Mammary epithelial cell (primary cell): ENCODE results near the gene DNAH14.

Source experiments
- CTCF ChIP-seq, 2 donors: IDR thresholded peaks in 1 of 2; conservative IDR thresholded peaks in 1 of 2; 2 replicates each; pipeline ENCODE4 v1.5.1; 2011 to 2012; ENCODE audit warnings: inconsistent platforms in 2 of 2, low read length in 2 of 2, mild to moderate bottlenecking in 2 of 2, control low read depth in 1 of 2, low read depth in 1 of 2; ENCODE audit not compliant: insufficient read depth in 1 of 2; ENCODE audit errors: extremely low read depth in 1 of 2
- EZH2 ChIP-seq: IDR thresholded peaks from 2 replicates; pipeline ENCODE4 v1.6.1; 2012; ENCODE audit warnings: low read length, inconsistent platforms, borderline replicate concordance

DNA sequence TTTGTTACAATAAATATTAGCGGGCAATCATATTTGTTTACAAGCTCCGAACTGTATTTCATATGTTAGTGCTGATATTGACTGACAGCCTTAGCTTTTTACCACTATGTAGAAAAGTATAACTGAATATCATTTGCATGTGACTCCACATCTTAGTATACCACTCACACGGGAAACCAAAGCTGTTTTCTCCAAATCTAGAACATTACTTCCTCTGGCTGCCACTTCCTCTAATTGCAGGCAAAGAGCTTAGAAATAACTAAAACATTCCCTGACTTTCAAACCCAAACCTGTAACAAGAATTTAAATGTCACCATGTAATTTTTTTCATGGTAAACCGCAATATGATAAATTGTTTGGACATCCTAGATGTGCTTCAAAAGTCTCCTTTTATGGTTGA, 323.7 kb downstream of the DNAH14 start:
- TF ChIP-seq CTCF (conservative IDR thresholded peaks at IDR 0.05 in 1 of 2, IDR thresholded peaks at IDR 0.05 in 1 of 2; ENCODE audit: extremely low read depth in 1 of 2, insufficient read depth in 1 of 2, low read depth in 1 of 2, low read length in 2 of 2) (no peak), EZH2 (no peak)
